Globus pallidus (tissue), 1 donor: ENCODE measurements around the gene HOXC13.

Experiments
- DNase-seq: peaks from one replicate; pipeline ENCODE4 v3.0.0-alpha.2; 2015; ENCODE audit warnings: low spot score

Gene HOXC13

DNA sequence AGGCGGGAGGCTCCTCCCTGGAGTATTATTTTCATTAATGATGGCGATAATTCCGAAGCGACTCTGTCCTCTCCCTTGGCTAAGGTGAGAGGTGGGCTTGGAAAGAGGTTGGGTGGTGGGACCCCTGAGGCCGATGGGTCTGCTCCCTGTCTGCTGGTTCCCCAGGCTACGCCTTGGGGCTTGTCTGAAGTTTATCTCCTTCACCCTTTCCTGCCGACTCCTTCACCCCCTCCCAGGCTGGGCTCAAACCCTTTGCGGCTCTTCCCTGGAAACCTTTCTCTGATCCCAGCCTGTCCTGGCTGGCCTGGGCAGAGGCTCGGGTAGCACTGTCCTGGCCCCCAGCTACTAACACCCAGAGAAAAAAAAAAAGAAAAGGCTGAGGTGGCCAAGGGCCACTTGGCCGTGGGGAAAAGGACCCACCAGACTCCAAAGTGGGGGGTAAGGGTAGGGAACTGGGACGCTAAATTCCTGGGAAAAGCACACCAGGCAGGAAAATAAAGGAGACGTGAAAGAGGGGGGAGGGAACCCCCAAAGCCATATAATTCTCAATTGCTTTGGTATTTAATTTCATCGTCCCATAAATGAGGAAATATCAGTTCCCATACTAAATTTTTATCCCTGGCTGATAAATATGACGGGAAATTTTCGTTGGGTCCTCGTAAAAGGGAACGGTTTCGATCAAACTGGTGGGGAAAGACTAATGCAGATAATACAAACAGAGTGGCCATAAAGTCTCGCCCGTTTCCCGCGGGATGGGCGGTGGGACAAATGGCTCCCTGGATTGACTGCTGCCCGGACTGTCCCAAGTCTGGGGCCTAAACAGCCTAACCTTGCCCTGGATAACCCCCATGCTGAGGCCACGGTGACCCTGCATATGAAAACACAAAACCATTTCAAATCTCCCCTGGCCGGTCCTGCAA, 44.3 kb downstream of the HOXC13 start:
- DNase-seq: no peak

DNA sequence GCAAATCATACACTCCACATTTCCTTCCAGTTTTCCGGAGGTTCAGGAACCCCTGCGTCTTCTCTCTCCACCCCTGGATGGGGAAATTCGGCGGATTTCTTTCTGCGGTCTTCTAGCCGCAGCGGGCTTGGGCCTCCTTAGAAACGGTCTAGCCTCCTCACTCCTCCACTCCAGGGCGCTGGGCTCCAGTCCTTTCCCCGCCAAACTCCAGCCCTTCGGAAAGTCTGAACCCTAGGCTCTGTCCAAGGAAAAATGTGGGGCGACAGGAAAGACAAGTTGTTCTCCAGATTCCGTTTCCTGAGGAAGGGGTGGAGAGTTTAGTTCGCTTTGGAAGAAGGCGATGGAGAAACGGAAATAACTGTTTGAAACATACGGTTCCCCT, 44.9 kb downstream of the HOXC13 start:
- no peak for DNase-seq

DNA sequence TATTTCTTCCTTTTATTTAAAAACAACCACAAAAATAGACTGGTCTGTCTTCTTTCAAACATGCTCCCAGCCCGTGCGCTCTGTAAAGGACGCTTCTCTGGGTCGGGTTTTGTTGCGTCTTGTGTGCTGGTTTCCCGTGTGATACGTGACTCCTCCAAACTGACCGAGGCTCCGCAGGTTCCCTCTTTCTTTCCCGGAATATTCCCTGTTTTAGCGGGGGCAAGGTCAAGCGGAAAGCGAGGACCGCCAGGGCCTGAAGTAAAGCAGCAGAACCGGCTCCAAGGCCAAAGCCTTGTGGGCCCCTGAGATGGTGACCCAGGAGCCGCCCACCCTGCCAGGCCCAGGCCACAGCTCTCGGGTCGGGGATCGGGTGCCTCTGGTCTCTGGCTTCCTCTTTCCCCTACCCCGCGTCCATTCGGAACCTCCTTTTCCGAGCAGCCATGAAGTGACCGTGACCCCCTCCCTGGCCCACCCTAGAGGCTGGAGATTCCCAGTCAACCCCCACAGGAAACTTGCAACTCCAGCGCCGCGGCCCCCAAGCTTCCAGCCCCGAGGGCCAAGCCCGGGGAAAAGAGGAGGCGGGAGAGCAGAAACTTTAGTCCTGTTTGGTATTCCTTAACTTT, 45.4 kb downstream of the HOXC13 start:
- DNase-seq: no peak

DNA sequence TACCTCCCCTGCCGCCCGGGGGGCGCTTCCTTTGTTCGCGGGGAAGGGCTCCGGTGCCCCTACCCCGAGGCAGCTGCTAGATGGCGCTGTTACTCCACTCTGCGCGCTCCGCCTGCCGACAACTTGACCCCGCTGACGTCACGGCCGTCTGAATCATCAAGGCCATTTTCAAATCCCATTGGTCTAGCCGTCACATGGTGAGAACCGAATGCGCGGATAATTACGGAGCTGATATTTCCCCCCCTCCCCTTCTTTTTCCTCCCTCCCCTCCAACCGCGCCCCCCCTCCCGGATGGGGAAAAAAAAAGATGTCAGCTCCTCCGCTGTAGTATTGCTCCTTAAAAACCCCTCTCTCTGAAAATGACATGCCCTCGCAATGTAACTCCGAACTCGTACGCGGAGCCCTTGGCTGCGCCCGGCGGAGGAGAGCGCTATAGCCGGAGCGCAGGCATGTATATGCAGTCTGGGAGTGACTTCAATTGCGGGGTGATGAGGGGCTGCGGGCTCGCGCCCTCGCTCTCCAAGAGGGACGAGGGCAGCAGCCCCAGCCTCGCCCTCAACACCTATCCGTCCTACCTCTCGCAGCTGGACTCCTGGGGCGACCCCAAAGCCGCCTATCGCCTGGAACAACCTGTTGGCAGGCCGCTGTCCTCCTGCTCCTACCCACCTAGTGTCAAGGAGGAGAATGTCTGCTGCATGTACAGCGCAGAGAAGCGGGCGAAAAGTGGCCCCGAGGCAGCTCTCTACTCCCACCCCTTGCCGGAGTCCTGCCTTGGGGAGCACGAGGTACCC, 46.5 kb downstream of the HOXC13 start, which contains the start of gene HOXC10:
TSS of gene HOXC10 (plus strand) at position 246 of the 791 bp plus-strand sequence. CDS start at position 360, 114 bp downstream.
- DNase-seq: peak; percentile 27

DNA sequence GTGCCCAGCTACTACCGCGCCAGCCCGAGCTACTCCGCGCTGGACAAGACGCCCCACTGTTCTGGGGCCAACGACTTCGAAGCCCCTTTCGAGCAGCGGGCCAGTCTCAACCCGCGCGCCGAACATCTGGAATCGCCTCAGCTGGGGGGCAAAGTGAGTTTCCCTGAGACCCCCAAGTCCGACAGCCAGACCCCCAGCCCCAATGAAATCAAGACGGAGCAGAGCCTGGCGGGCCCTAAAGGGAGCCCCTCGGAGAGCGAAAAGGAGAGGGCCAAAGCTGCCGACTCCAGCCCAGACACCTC, 47.0 kb downstream of the HOXC13 start:
- DNase-seq: no peak

DNA sequence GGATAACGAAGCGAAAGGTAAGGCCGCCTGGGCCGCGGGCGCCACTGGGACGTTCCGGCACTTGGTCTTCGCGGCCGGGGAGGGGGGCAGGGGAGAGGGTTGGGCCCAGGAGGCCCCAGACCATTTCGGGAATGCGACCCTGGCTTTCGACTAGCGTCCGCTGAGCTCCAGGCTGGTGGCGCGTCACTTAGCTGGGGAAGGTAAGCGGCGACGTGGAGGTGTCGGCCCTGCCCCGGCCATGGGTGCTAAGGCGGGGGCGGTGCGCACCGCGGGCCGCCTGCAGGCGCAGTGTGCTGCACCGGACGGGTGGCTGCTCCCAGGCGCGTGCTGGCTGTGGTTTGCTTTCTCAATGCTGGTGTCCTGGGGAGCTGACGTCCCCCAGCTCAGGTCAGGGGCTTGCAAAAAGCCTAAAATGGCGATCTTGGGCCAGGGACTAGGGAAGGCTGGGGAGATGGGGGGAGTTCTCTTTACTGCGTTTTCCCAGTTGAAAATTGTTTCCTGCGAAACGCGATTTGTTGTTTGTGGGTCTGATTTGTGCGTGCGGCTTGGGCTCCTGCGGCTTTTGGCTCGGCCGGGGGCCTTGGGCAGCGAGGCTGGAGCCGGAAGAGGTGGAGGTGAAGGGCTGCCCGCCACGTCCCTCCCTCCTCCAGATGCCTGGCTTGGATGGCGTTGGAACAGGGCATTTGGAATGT, 47.5 kb downstream of the HOXC13 start:
- no peak for DNase-seq

DNA sequence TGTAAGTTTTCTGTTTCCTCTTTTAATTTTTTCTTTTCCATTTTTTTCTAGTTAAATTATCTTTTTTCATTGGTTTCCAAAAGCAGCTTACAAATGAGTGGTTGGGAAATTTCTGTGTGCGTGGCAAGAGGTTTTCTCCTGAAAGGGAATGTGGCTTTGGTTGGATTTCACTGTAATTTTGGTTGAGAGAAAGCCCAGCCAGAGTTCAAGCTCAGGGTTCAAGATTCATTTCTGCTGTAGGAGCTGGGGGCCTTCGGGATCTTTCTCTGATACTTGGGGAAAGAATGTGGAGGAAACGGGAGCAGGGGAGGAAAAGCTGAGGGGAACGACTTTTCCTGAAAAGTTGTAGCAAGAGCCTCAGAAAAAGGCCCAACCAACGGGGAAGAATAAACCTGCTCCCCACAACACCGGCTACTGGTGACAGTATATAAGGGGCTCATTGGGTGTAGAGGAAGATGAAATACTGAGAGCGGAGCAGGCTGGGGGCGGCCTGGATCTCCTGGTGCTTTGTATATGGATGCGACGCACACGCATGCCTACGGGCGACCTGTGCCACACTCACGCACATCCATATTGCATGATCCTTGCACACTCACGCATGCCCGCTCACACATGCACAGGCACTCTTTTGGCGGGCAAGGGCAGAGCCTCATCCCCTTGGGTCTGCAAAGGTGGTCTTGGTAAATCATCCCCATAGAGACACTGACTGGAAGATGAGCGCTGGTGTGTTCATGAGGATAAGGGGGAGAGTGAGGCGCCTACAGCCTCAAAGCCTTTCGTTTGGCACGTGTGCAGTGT, 48.3 kb downstream of the HOXC13 start:
- no peak for DNase-seq

DNA sequence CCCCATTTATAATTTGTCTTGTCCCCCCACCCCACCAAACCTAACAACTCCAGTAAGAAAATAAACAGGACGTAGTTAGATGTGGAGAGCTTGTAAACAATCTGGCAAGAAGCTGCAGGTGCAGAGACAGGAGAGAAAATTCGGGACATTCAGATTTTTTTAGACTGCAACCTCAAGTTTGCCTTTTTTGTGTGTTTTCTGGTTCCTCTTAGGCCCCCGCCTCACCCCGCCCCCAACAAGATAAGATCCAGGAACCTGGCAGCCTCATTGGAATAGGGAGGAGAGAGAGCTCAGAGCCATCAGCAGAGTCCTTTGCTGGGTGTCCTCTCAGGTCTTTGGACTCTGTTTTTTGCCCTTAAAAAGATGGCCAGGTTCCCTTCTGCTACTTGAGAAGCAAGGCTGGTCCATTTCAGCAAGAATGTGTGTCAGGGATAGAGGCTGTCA, 49.2 kb downstream of the HOXC13 start:
- DNase-seq: no peak

DNA sequence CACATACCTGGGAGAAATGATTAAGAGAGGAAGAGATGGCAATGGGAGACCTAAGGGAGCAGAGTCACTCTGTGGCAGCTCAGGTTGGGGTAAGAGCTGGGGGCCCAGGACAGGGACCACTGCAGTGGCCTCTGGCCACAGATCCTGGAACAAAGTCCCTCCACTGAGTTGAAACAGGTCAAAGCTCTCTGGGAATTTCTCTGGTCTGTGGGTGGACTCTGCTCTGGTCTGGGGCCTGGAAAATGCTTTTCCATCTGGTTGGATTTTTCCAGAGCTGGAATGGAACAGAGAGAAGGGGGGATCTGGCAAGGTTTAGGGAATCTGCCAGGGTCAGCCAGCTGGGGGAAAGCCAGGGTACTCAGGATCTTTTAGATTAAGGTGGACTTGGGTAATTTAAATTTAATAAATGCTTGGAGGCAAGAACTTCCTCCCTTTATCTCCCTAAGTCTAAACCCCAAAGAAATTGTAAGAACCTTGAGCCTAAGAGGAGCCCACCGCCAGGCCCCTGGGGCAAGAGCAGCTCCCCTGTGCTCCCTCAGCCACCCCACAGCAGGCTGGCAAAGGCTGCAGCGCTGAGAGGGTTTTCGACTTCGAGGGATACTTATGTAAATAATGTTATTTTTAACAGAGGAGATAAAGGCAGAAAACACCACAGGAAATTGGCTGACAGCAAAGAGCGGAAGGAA, 50.1 kb downstream of the HOXC13 start:
- no peak for DNase-seq

DNA sequence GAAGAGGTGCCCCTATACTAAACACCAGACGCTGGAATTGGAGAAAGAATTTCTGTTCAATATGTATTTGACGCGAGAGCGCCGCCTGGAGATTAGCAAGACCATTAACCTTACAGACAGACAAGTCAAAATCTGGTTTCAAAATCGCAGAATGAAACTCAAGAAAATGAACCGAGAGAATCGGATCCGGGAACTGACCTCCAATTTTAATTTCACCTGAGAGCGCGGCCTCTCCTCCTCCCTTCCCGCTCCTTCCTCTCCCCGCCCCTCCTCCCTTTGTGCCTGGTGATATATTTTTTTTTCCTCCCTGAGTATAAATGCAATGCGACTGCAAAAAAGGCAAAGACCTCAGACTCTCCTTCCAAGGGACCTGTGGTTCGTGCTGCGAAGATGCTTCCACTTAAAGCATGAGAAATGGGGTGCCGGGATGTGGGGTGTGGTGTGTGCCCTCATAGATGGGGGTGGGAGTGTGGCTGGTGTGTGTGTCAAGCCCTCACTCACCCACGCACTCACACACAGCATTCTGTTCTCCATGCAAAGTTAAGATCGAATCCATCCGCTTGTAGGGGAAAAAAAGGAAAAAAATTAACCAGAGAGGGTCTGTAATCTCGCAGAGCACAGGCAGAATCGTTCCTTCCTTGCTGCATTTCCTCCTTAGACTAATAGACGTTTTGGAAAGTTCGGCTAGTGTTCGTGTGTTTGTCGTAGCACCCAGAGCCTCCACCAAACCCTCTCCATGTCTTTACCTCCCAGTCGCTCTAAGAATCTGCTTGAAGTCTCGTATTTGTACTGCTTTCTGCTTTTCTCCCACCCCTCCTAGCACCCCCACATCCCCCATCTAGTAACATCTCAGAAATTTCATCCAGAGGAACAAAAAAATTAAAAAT, 50.8 kb downstream of the HOXC13 start:
- DNase-seq: peak; percentile 35

DNA sequence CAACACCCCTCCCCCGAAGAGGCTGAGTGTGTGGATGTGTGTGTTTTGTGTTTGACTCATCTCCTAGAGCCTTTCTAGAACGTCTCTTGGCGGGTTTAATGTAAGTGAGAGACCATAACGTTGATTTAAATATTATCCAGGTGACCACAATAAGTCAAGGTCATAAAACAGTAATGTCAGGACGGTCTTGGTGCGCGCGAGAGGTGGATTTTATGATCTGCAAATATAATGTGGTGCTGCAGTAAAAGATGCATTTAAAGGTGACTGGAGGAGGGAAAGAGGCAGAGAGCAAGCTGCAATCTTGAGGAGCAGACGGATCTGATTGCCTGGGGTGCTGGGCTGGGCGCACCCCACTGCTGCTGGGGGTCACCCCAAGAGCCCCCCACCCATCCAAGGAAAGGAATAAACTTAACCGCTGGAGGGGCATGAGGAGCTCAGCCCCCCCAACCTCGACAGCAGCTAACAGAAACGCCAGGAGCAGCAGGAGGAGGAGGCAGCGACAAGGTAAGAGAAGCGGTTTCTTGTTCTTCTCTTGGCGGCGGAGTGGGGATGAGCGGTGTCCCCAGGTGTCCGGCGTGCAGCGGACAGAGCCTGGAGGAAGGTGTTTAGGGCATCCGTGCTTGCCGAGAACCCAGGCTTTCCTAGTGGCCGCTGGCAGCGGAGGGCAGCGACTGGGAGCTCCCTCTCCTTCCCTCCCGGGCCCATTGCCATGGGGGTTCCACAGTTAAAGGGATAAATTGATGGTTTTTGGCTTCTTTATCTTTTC, 51.9 kb downstream of the HOXC13 start:
- DNase-seq: no peak

DNA sequence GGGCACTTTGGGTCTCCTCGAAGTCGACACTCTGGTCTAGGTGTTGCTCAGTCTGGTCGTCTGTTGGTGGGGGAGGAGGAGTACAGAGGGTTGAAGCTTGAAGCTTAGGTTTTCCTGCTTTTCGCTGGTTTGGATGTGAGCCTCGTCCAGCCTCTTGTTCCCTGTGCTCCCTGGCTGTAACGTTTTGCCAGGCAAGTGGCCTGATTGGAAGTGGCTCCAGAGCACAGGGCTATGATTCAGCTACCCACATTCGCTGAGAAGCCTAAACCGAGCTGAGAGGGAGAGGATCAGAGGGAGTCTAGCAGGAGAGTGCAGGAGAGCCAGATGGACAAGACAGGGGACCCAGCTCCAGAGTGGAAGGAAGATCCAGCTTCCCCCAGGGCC, 52.4 kb downstream of the HOXC13 start:
- DNase-seq: no peak

DNA sequence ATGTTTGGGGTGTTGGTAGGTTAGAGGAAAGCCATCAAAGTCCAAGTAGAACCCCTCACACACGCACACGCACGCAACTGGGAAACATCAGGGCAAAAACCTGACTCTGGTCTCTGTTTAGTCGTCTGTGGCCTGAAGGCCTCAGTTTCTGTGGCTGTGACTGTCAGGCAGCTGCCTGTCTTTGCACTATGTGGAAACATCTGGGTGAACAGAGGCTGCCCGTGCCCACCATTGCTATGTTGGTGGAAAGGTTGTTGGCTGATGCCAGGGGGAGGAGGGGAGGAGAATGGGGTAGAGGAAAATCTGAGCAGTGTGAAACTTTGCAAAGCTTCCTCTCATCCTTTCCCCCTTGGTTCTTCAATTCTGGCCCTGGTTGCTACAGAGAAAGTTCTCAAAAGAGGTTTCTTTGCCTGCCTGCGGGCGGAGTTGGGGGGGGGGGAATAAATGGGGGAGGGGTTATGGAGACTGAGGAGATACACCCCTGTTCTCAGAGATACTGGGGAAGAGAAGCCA, 53.8 kb downstream of the HOXC13 start:
- no peak for DNase-seq

DNA sequence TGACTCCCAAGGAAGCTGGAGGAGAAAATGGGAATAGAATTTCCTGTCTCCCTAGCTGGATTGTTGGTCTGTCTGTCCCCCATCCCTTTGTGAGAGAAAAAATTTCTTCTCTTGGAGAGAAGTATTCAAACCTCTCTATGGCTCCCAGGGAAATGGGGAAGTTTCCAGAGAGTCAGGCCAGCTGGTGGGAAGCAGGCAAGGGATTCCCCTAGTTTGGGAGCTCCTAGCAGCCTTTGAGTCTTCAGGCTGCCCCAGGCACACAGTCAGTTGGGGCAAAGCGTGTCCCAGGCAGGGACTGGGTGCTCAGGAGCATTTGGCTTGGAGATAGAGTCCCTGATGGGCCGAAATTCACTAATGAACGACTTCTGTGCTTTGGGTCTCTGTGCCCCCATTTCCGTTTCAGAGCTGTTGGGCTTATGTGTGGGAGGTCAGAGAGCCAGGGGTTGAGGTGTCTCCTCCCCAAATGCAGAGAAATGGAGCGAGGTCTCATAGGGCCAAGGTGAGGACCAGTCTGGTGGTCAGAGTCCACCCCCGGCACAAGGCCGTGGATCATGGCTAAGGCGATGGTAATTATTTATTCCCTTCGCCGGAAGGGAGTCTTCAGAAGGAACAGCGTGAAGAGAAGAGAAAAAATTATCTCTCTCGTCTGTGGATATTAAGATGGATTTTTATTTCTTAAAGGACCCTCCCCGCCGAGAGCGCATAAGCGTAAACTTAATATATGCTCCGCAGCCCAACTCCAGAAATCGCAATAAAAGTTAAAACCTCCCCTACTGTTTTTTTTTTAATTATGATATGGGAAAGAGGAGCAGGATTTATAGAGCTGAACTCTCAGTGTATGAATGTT, 54.8 kb downstream of the HOXC13 start:
- no peak for DNase-seq

DNA sequence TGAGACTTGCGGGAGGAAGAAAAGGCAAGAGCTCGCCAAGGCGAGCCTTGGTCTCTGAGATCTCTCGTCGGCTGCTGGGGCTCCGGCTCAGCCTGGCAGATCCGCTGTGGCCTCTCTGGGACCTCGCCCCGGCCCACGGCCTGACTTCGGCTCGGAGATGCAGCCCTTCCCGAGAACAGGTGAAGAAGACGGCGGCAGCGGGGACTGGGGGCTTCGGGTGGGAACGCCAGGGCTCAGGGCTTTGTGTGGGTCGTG, 55.3 kb downstream of the HOXC13 start:
- DNase-seq: no peak

DNA sequence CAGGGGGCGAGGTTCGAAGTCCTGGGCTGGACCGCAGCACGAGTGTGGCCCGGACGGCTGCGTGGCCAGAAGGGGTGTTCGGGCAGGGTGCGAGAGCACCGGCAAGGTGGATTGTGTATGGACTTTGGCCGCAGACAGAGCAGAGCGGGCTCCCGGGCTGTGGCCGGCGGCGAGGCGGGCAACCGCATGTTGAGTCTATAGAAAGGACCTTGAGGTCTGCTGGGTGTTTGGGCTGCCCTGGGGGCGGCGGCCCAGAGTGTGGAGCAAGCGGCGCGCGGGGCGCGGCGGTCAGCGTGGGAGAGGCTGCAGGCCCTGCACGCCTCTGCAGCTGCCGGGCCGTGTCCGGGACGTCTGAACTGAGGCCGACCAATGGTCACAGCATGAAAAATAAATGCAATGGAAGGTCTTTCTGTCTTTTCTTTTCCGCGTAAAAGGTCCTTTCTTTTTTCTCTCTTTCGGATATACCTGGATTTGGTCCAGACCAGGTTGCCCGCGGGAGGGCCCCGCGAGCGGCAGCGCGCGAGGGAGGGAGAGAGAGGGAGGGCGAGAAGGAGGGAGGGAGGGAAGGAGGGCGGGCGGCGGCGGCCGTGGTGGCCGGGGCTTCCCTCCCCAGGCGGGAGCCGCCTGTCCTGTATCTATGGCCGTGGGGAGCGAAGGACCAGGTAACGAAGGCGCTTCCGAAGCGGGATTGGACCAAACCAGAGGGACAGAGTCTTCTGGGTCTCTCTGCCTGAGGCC, 55.8 kb downstream of the HOXC13 start:
- no peak for DNase-seq

DNA sequence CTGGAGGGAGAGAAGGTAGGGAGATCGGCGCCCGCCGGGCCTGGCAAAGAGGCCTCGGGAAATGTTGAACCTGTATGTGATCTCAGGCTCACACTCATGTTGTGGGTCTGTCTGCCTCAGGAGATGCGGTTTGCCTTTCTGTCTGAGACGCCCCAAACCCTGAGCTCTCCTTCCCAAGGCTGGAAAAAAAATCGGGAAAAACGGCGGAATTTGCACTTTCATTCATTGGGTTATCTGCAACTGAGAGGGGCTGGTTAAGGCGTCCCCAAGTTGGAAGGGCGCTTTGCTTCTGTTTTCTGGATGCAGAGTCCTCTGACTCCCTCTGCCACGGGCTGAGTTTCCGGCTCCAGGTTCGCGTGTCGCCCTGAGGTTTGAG, 56.4 kb downstream of the HOXC13 start:
- no peak for DNase-seq
